GM10847 (cell line): ENCODE measurements around the gene HS6ST2.

ENCODE experiments used
- POLR2A ChIP-seq: IDR thresholded peaks from 2 replicates; pipeline ENCODE4 v1.6.1; 2011; ENCODE audit not compliant: insufficient read length; ENCODE audit errors: extremely low read depth

Gene HS6ST2

GRCh38 chrX:132958091-132958703, at the start of gene HS6ST2:
Gene HS6ST2, minus strand, starts transcription at chrX:132958629.
- no peak for TF ChIP-seq POLR2A

GRCh38 chrX:133007458-133007857, 49.0 kb upstream of the HS6ST2 start:
- TF ChIP-seq POLR2A = no peak

GRCh38 chrX:133005616-133006015, 47.2 kb upstream of the HS6ST2 start:
- TF ChIP-seq POLR2A = no peak

- no peak for TF ChIP-seq POLR2A
Observed at GRCh38 chrX:133005042-133005441, 46.6 kb upstream of the HS6ST2 start.

GRCh38 chrX:132999209-132999608, 40.8 kb upstream of the HS6ST2 start:
- no peak for TF ChIP-seq POLR2A

- no peak for TF ChIP-seq POLR2A
Observed at GRCh38 chrX:132990835-132991234, 32.4 kb upstream of the HS6ST2 start.

- no peak for TF ChIP-seq POLR2A
Observed at GRCh38 chrX:132986556-132986955, 28.1 kb upstream of the HS6ST2 start.

GRCh38 chrX:132984058-132984650, 25.7 kb upstream of the HS6ST2 start:
- TF ChIP-seq POLR2A = no peak

- no peak for TF ChIP-seq POLR2A
Observed at GRCh38 chrX:132983496-132983895, 25.1 kb upstream of the HS6ST2 start.

GRCh38 chrX:132968296-132968949, 10.0 kb upstream of the HS6ST2 start:
- TF ChIP-seq POLR2A = no peak

GRCh38 chrX:132967049-132967448, 8.6 kb upstream of the HS6ST2 start:
- TF ChIP-seq POLR2A = no peak

- TF ChIP-seq POLR2A = no peak
Observed at GRCh38 chrX:132965461-132965860, 7.0 kb upstream of the HS6ST2 start.

GRCh38 chrX:132961511-132961910, 3.1 kb upstream of the HS6ST2 start:
- no peak for TF ChIP-seq POLR2A

GRCh38 chrX:132957211-132958090, 978 bp downstream of the HS6ST2 start:
- TF ChIP-seq POLR2A = no peak

GRCh38 chrX:132956421-132957210, 1.8 kb downstream of the HS6ST2 start:
- no peak for TF ChIP-seq POLR2A
